Activated T-helper 17 cell treated with anti-CD3 and anti-CD28 coated beads, Interleukin-2, amount 50 U/mL, for 72 hours (primary cell): ENCODE results near the gene BAIAP3. TPM values are rescaled to one million over a fixed set of nuclear protein-coding genes. Genes with fewer than 3 reads are reported as not detected.

ENCODE experiments used
- total RNA-seq, 2 donors: library from RNA; stranded (reverse); gene quantifications; one replicate each; pipeline ENCODE4 v1.2.3, GENCODE V29; 2022

Gene BAIAP3
- total RNA-seq, 2 donors from 2014 or later, result 0.71 to 2.2 TPM

Other genes starting within 250 kb of the BAIAP3 start
- not detected for gene C1QTNF8, start 237.4 kb upstream of the BAIAP3 start, total RNA-seq
- gene CACNA1H, start 180.5 kb upstream of the BAIAP3 start, total RNA-seq, result 1 to 10 TPM; 1.4 to 1.9 TPM
- gene TPSG1, start 108.4 kb upstream of the BAIAP3 start, total RNA-seq, result not detected
- gene TPSB2, start 103.5 kb upstream of the BAIAP3 start, total RNA-seq, result not detected
- gene TPSAB1, start 92.9 kb upstream of the BAIAP3 start, total RNA-seq, result under 1 TPM; 0.29 to 0.32 TPM
- gene TPSD1, start 77.6 kb upstream of the BAIAP3 start, total RNA-seq, result not detected
- 100 to 1,000 TPM; 204 to 206 TPM for gene UBE2I, start 24.0 kb upstream of the BAIAP3 start, total RNA-seq
- gene TSR3, start 18.2 kb downstream of the BAIAP3 start, total RNA-seq, result 10 to 100 TPM; 36.7 to 64.2 TPM
- gene GNPTG, start 18.3 kb downstream of the BAIAP3 start, total RNA-seq, result 10 to 100 TPM; 22.6 to 24.4 TPM
- gene UNKL, start 81.1 kb downstream of the BAIAP3 start, total RNA-seq, result 10 to 100 TPM; 36.4 to 76.4 TPM
- 10 to 100 TPM; 12.1 to 23.1 TPM for gene UQCC4, start 87.1 kb downstream of the BAIAP3 start, total RNA-seq
- gene PERCC1, start 97.4 kb downstream of the BAIAP3 start, total RNA-seq, result not detected
- 1 to 10 TPM; 2.1 to 3.7 TPM for gene CCDC154, start 110.9 kb downstream of the BAIAP3 start, total RNA-seq
- gene CLCN7, start 141.4 kb downstream of the BAIAP3 start, total RNA-seq, result 10 to 100 TPM; 44.8 to 63.9 TPM
- not detected for gene PTX4, start 155.3 kb downstream of the BAIAP3 start, total RNA-seq
- 10 to 100 TPM; 49.2 to 67.9 TPM for gene TELO2, start 159.7 kb downstream of the BAIAP3 start, total RNA-seq
- gene TMEM204, start 200.0 kb downstream of the BAIAP3 start, total RNA-seq, result 10 to 100 TPM; 14.3 to 22.5 TPM